Stimulated activated CD8-positive, alpha-beta memory T cell treated with anti-CD3 and anti-CD28 coated beads, Interleukin-12 subunit alpha, Interleukin-12 subunit beta, amount 100 ng/mL, for 24 hours (primary cell): ENCODE results near the gene RAPGEF5.

Source experiments
- DNase-seq: peaks from one replicate; pipeline ENCODE4 v3.0.0-alpha.2; 2020; ENCODE audit errors: extremely low read depth

Gene RAPGEF5

DNA sequence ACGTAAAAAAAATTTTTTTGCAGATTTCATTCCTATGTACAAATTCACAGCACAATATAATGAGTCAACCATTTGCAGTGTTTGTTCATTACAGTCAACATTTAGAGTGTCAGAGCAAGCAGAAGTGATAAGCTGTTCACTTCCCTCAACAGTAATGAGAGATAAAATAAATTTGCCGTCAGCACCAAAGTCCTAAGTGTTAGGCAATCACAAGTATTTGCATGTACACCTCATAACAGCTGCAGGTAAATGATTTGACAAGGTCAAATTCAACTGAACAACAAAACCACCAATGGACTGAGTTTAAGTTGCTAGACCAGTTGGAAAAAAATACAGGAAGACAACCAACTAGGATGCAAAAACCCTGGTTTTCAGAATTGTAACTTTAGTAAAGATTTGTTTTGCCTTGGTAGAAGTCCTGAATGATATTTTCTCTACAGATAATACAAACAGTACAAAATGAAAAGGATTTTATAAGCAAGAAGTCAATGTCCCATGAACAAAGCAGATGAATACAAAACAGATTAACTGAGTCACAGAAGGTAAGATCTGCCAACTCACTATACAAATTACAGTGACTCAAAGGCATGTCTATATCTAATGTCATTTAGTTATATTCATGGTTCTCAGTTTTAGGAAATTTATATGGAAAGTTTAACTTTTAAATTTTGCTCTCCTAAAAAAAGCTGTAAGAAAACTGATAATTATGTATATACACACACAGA is 10.4 kb downstream of the RAPGEF5 start:
- no peak for DNase-seq

DNA sequence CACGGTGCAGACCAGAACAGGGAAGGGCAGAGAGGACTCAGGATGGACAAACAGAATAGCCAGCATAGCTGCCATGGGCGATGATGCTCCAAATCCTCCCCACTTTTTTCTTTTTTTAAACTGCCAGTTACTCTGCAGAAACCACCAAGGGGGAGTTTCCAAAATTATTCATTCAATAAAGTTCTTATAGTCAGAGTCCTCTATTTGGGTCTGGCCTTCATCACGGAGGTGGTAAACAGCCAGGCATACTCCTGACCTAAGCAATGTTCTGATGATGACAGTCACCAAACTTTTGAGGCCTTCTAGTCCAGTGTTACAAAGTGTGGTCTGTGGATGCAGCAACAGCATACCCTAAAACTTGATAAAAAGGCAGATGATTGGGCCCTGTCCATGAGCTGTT is 12.3 kb downstream of the RAPGEF5 start:
- no peak for DNase-seq

DNA sequence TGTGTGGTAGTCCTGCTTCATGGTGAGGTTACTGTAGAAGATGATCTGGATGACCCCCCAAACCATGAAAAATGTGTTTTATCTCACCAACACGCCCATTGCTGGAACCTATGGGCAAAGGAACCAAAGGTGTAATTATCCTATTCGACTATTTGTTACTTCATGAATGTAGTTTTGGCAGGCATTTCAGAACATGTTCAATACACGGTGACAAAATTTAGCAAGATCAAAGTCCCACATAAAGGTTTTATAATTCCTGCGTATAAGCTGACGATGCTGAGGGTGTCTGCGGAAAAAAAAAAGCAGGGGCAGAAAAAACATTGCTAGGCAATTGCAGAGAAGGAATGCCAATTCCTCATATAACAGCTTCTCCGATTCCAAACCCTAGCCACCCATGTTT is 13.3 kb downstream of the RAPGEF5 start:
- no peak for DNase-seq

DNA sequence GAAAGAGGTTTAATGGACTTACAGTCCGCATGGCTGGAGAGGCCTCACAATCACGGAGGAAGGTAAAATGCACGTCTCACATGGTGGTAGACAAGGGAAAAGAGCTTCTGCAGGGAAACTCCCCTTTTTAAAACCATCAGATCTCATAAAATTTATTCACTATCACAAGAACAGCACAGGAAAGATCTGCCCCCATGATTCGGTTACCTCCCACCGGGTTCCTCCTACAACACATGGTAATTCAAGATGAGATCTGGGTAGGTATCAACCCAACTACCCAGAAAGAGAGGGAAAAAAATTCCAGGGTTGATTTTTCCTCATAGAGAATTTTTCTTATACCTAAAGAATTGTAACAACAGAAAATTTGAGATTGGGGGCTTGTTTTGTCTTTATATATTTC is 13.9 kb downstream of the RAPGEF5 start:
- DNase-seq, result no peak

DNA sequence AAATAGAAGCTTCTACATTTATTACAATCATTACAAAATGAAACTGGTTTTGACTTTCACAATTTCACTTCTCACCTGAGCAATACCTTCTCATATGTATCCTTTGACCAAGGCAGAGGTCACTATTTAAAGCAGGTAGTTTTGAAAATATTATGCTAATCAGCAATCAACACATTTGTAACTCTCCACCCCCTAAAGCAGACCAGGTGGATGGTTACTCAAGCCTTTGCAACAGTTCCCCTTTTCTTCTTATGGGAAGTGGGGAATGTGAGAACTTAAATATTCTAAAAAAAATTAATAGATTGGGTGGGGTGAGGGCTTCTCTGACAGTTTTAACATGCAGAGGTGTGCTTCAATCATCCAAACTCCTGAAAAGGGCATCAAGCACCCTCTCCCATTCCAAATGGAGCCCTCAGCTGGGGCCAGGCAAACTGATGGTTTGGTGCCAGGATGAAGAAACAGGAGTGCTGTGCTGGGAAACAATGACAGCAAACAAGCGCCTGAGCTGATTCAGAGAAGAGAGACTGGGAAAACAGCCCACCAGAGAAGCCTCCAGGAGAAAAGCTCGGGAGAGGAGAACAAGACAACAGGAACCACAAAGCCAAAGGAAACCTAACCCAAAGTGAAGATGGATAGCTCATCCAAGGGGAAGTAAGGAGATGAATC is 17.1 kb downstream of the RAPGEF5 start:
- DNase-seq, result no peak

DNA sequence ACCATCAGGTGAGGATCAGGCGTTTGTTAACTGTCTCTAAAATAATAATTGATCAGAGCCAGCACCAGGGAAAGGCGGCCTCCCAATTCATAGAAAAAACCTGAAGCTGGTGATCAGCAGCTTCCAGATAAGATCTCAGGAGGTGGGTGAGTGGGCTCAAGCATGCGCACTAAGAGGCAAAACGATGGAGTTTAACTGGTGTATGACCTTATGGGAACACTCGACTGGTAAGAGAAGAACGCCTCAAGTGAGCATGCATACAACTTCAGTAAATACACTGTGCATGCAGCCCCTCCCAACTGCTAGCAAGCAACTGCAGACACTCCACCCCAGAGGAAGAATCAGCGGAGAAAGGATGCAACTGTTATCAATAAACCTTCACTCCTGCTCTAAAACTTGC is 18.1 kb downstream of the RAPGEF5 start:
- no peak for DNase-seq

DNA sequence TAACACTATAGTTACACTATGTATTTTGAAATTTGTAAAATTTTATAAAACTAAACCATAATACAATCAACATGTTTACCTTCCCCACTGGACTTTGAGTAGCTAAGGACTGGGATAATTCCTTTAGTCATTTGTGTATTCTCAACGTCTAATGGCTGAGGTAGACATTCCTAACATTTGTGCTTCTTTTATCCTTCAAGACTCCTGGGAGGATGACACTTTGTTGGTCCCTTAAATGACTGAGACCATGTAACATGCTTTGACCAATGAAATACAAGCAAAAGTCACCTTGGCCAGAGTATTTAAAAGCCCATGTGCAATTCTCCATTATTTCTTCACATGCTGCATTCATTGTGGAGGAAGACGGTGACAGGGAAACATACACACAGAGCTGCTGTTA is 18.5 kb downstream of the RAPGEF5 start:
- DNase-seq, result no peak

DNA sequence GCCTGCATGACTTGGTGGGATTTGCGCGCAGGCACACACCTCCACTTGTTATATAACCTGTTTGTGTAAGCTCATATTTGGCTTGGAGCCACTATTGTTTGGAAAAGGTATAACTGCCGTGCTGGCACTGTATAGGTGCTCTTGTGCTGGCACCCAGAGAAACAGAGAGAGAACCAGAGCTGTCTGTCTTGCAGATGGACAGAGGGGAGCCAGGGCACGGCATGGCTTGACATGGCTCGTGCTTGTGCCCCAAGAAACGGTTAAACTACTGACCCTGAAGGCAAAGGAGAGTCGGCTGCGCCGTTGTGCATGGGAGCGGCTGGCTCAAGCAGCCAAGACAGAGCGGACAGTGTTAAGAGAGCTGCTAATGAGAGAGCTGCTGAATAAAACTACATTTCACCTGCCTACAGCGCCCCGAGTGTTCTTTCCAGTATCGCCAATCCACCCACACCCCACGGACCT is 23.2 kb downstream of the RAPGEF5 start:
- no peak for DNase-seq

DNA sequence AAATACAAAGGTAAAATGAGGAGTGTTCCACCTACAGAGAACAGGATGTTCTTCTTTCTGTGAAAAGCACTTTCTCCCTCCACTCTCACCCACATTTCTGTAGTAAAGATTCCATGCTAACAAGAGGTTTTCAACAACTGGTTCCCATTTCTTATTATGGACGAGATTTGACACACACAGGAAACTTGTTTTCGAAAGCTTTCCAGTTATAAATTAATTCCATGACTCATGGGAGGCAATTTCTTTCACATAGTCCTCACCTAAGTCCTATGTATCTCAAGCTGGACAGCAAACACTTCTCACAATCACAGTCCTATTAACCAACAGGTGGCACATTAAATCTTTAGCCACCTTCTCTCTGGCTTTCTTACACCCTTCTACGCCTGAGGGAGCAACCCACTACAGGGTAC is 24.5 kb downstream of the RAPGEF5 start:
- DNase-seq, result no peak

DNA sequence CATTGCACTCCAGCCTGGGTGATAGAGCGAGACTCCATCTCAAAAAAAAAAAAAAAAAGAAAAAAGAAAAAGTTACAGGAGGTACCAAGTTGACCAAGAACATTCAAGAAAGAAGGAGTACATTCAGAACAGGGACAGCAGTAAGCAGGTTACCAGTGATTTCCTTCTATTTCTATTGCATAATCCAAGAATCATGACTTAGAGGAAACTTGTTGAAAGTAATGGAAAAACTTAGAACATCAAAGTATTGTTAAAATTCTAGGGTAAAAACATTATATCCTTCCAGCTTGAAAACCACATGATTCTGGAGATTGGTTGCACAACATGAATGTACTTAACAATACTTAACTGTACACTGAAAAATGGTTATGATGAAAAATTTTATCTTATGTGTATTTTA is 25.2 kb downstream of the RAPGEF5 start:
- no peak for DNase-seq

DNA sequence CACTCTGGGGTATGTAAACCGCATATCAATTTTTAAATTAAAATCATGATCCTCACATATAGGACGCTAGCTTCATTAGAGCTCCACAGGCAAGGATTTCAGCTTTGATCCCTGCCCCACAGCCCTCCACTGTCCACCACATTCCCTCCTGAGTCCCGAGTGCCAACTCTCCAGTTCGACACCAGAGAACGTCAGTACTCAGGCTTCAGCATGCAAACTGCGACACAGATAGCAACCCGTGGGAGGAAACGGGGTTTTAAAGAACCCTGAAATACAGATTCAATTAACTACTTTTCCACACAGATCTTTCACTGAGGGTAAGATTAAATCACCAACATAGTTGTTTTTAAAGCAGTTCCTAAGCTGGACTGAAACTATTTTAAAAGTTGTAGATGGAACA is 26.1 kb downstream of the RAPGEF5 start:
- no peak for DNase-seq

DNA sequence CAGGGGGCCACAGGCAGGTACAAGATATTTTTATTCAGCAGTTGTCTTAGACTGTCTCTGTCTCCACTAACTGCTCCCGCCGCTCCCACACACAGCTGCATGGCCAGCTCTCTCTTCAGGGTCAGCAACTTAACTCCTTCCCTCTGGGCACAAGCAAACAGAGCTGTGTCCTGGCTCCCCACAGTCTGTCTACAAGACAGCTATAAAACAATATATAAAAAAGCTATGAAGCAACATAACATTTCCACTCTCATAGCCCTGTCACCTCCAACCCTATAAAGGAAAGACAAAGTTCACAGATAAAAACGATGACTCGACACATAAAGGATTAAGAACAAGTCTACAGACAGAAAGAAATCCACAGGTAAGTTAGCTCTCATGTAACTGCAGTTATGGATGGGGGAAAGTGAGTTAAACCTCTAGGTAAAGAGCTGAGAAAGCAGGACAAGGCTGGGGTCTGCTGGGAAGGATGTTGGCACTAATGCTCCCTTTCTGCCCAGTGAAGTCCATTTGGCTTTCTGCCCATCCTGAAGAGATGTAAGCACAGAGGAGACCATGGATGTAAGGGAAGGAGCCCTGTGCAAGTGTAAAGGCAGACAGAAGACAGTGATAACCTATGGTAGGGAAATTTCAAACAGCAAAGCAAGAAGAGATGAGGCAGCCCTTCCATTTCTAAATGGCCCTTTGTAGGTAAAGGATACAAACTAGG is 27.0 kb downstream of the RAPGEF5 start:
- no peak for DNase-seq

DNA sequence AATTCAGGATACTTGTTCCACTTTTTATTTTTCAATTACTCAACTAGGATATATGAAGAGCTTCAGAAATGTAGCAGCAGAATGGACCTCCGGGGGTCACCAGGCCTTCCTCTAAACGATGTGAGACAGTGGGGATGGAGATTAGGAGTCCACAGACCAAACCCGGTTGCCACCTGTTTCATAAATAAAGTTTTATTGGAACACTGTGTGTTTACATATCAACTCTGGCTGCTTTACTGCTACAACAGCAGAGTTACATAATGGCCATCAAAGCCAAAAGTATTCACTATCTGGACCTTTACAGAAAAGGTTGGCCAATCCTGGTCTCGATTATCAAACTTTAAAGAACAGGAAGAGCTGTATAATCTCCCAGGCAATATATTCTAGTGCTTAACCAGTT is 30.8 kb downstream of the RAPGEF5 start:
- no peak for DNase-seq

DNA sequence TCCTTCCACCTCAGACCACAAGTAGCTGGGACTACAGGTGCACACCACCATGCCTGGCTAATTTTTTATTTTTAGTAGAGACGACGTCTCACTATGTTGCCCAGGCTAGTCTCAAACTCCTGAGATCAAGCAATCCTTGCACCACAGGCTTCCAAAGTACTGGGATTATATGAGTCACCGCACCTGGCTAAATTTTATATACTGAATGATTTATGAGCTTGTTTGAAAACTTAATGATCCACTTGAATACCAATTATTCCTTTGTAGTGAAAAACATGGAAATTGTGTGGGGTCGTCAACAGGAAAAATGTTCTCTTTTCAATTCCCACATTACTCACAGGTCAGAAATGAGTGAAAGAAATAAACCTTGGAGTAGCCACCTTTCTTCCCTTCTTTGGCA is 31.3 kb downstream of the RAPGEF5 start:
- DNase-seq, result no peak

DNA sequence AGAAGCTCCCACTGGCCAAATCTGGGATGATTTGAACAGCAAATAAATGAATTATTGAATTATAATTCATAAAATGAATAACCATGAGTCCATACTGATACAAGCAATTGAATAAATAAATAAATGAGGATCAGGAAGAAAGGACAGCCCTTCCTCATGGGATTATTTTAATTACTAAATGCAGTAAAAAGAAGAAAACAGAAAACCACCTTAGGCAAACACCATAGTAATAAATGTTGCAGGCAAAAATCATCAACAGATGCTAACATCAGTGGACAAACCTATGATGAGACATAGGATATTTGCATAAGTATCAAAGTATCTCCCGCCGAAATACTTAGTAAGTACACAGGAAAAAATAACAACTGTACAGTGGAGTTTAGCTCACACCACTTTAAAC is 33.2 kb downstream of the RAPGEF5 start:
- DNase-seq, result no peak

DNA sequence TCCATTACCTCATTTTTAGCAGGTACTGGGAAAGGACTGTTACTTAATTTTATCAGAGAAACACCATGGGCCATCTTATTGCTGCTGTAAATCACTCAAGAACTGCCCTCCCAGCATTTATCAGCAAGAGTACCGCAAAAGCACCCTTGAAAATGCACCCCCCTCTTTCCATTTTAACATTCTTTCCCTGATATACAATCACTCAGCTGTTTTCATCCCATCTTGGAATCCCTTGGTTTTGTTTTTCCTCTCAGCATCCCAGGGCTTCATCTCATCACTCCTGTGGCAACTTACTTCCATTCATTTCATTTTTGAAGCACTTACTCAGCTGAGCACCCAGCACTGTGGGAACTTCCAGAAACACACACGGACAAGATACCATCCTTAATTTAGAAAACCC is 36.5 kb downstream of the RAPGEF5 start:
- DNase-seq, result no peak

DNA sequence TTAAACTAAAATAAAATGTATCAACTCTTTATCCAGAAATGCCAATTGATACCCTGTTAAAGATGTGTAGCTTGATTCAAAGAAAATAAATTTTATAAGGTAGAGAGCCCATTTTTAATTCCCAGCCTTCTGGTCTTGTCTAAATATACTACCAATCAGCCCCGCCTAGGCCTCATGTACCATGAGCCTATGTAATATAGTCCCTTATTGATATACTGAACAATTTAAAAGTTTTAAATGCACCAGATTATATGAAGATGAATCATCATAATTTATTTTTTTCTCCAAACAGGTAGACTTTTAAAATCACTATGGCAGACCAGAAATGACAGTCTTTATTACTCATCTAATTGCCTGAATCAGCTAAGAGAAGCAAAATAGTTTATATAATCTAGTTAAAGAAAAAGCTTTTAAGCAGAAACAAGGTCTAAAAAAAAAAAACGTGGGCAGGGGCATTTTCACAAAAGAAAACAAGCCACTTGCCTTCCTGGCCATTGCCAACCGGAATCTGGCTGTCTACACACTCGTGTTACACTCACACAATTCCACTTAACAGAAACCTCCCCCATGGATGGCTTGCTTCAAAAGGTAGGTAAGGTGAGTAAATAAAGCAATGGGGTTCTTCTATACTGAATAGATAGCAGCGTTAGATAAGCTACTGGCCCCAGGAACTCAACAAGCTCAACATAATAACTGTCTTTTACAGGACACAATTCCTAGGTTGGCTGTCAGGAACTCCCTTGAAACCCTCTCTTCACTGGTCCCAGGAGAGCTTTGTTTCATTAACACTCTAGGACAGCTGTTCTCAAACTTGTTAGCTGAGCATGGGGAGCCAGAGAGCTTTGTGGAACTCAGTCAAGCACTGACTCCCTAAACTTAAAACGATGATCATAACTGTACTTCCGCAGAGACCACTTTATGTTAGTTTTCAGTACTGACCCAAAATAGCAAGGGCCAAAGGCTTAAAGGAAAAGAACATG is 37.2 kb downstream of the RAPGEF5 start:
- DNase-seq, result no peak

DNA sequence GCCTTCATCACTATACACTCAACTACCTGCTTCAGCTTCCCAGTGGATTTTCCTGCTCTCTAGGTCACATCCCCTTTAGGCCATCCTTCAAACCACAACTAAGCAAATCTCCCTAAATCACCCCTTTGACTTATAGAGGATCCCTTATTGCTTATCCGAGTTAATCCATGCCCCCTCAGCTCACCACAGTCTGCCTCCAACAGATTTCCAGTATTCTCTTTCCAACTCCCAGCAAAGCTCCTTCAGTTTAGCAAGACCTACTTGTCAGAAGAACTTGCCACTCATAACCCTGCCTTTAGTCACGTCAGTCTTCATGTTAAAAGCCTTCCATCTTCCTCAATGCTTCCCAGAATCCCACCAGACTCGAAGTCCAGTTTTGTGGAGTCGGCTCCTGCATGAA is 38.6 kb downstream of the RAPGEF5 start:
- no peak for DNase-seq

DNA sequence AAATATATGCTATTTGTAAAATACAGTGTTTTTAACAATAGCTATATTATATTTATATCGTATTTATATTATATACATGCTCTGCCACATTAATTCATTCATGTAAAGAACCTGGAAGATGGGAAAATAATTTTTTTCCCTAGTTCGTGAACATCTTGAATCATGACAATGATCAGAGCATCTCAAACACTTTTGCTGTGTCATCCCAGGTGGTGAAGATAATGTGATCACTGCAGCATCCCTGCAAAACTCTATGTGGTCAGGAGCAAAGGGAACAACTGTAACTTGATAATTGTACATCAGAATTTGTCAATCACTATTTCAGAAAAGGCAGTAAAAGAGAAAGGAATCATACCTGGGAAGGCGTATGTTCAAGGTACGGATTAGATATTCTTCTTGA is 39.3 kb downstream of the RAPGEF5 start:
- DNase-seq, result no peak

DNA sequence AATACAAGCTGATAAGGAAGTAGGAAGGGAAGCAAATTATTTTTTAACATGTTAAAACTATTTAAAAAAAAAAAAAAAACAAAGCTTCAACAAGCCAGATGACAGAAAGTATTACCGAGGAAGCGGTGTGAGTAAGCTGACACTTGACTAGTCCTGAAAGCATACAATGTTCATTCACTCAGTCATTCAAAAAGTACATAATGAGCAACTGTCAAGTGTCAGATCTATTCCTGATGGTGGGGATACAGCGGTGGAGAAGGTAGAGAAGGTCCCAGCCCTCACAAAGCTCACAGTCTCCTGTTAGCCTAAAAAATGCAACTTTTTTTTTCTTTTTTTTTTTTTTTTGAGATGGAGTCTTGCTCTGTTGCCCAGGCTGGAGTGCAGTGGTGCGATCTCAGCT is 40.0 kb downstream of the RAPGEF5 start:
- DNase-seq, result no peak

DNA sequence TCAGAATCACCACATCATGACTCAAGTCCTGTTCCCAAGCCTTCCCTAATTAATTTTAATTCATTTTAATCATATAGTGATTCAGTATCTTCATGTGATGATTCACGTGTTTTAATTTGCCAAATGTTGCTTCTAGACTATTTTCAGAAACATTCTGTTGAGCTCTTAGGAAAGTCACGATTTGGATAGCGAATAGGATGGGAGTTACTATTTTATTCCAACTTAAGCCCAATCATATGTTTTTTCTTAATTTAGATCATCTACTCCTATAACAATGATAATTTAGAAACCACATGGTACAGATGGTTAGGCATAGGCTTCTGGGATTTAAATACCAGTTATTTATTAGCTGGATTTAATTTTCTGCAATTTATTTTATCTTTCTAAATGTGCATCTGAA is 49.1 kb downstream of the RAPGEF5 start:
- DNase-seq, result no peak

DNA sequence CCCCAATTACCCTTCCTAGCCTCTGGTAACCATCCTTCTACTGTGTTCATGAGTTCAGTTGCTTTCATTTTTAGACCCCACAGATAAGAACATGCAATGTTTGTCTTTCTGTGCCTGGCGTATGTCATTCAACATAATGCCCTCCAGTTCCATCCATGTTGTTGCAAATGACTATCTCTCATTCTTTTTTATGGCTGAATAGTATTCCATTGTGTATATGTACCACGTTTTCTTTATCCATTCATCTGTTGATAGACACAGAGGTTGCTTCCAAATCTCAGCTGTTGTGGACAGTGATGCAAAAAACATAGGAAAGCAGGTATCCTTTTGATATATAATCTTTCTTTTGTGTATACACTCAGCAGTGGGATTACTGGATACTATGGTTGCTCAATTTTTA is 51.2 kb downstream of the RAPGEF5 start:
- DNase-seq, result no peak
